ENCODE data around the gene PCAT6.
"Not testable (repeated sequence)": the region's sequence is repeated elsewhere in the genome, so short reads cannot be mapped to it uniquely, and the experiment has no call there.

Gene PCAT6

GRCh38 chr1:202791077-202791747, 19.5 kb upstream of the PCAT6 start:
- H3K4me3 ChIP-seq (ENCODE audit: low read depth, low read length): no peak overlapping the region
- no peak for DNase-seq (ENCODE audit: low read depth)
- TF ChIP-seq CTCF (IDR thresholded peaks at IDR 0.05; ENCODE audit: insufficient read depth, low read depth, low read length, missing control alignments): no peak

- no peak for DNase-seq (ENCODE audit: low read depth)
- TF ChIP-seq CTCF (IDR thresholded peaks at IDR 0.05; ENCODE audit: insufficient read depth, low read depth, low read length, missing control alignments): no peak
- no peak overlapping the region for H3K4me3 ChIP-seq (ENCODE audit: low read depth, low read length)
Measured at GRCh38 chr1:202794051-202794740, 16.6 kb upstream of the PCAT6 start.

GRCh38 chr1:202794931-202795330, 15.8 kb upstream of the PCAT6 start:
- H3K4me3 ChIP-seq (ENCODE audit: low read depth, low read length); DNase-seq (ENCODE audit: low read depth): not testable (repeated sequence)

GRCh38 chr1:202796670-202797069, 14.1 kb upstream of the PCAT6 start:
- DNase-seq (ENCODE audit: low read depth): no peak
- no peak overlapping the region for H3K4me3 ChIP-seq (ENCODE audit: low read depth, low read length)
- TF ChIP-seq CTCF (IDR thresholded peaks at IDR 0.05; ENCODE audit: insufficient read depth, low read depth, low read length, missing control alignments): no peak

GRCh38 chr1:202798260-202798659, 12.5 kb upstream of the PCAT6 start:
- H3K4me3 ChIP-seq (ENCODE audit: low read depth, low read length): no peak overlapping the region
- TF ChIP-seq CTCF (IDR thresholded peaks at IDR 0.05; ENCODE audit: insufficient read depth, low read depth, low read length, missing control alignments): no peak
- no peak for DNase-seq (ENCODE audit: low read depth)

- H3K4me3 ChIP-seq (ENCODE audit: low read depth, low read length): no peak overlapping the region
- TF ChIP-seq CTCF (IDR thresholded peaks at IDR 0.05; ENCODE audit: insufficient read depth, low read depth, low read length, missing control alignments): no peak
- no peak for DNase-seq (ENCODE audit: low read depth)
Measured at GRCh38 chr1:202798792-202799331, 11.9 kb upstream of the PCAT6 start.

GRCh38 chr1:202800742-202801141, 10.0 kb upstream of the PCAT6 start:
- TF ChIP-seq CTCF (IDR thresholded peaks at IDR 0.05; ENCODE audit: insufficient read depth, low read depth, low read length, missing control alignments): no peak
- no peak for DNase-seq (ENCODE audit: low read depth)
- H3K4me3 ChIP-seq (ENCODE audit: low read depth, low read length): no peak overlapping the region
